HCT116 (cell line): ENCODE measurements around the gene CD22. TPM values are rescaled to one million over a fixed set of nuclear protein-coding genes. Genes with fewer than 3 reads are reported as not detected.

Source experiments
- ATAC-seq: fragments of 200-7000 bp; cut with Tn5 transposase; 2 replicates; pipeline ENCODE4 v1.9.1; 2020; ENCODE audit warnings: mild to moderate bottlenecking, moderate library complexity
- BruUV-seq: library from RNA; stranded (reverse); fragments of 400-500 nt; replicated peaks from 2 replicates; lab custom pipeline; 2021; lab: Mats Ljungman, UMichigan
- CTCF ChIA-PET: fragments of 300-600 bp; sonication (Branson Sonifier 250); formaldehyde crosslinking; loops from one replicate; lab custom pipeline; 2021; ENCODE audit warnings: antibody characterized with exemption; lab: Charles Lee
- POLR2A ChIA-PET: fragments of 300-600, 350-600 bp; sonication (Branson Sonifier 250); formaldehyde crosslinking; loops from one replicate; lab custom pipeline; 2021; ENCODE audit warnings: antibody characterized with exemption; lab: Charles Lee
- RAD21 ChIA-PET, 2 experiments: fragments of 300-600 bp; sonication (Branson Sonifier 250); formaldehyde crosslinking; loops; one replicate each; lab custom pipeline; 2023; ENCODE audit warnings: low total read pairs in 2 of 2; ENCODE audit not compliant: uncharacterized antibody in 2 of 2, unreplicated experiment in 2 of 2, low non-redundant PET in 1 of 2; lab: Charles Lee
- DNase-seq: peaks from one replicate; pipeline ENCODE4 v3.0.0-alpha.2; 2010; ENCODE audit warnings: low read depth, low spot score
- H2AFZ ChIP-seq: fragments of 200-600 bp; shearing (Covaris generic), sonication (generic); 2 replicates; pipeline ENCODE4 v1.6.1; 2017; ENCODE audit warnings: low read depth, mixed run types, mixed read lengths, antibody characterized with exemption, low read length; ENCODE audit not compliant: poor library complexity, severe bottlenecking
- H3K27ac ChIP-seq: 2 replicates; pipeline ENCODE4 v1.5.1; 2012; ENCODE audit warnings: low read depth, low read length
- H3K27me3 ChIP-seq: fragments of 200-600 bp; sonication (generic); 2 replicates; pipeline ENCODE4 v1.6.1; 2016; ENCODE audit warnings: mixed run types, low read length, mixed read lengths; ENCODE audit not compliant: insufficient read depth
- H3K36me3 ChIP-seq, 2 experiments: fragments of 200-500 bp in 1 of 2; fragments of 200-600 bp in 1 of 2; sonication (Bioruptor generic) in 1 of 2; sonication (generic) in 1 of 2; 2 replicates each; pipeline versions ENCODE4 v1.5.1 to v1.6.1; 2014 to 2016; ENCODE audit warnings: low read length in 2 of 2, inconsistent platforms in 1 of 2, mixed read lengths in 1 of 2, mixed run types in 1 of 2; ENCODE audit not compliant: insufficient read depth in 2 of 2, control insufficient read depth in 1 of 2
- H3K4me1 ChIP-seq, 2 experiments: fragments of 200-600 bp in 1 of 2; sonication (generic) in 1 of 2; 2 replicates each; pipeline versions ENCODE4 v1.5.1 to v1.6.1; 2012 to 2017; ENCODE audit warnings: low read length in 2 of 2, inconsistent platforms in 1 of 2, mild to moderate bottlenecking in 1 of 2, mixed read lengths in 1 of 2, mixed run types in 1 of 2, moderate library complexity in 1 of 2; ENCODE audit not compliant: insufficient read depth in 2 of 2, control insufficient read depth in 1 of 2
- H3K4me2 ChIP-seq: fragments of 200-600 bp; sonication (generic); 2 replicates; pipeline ENCODE4 v1.6.1; 2017; ENCODE audit warnings: mixed run types, low read length, mixed read lengths
- H3K4me3 ChIP-seq, 2 experiments: fragments of 200-600 bp in 1 of 2; sonication (generic) in 1 of 2; replicated peaks in 1 of 2; 2 replicates each; pipeline ENCODE4 v1.5.1; 2011 to 2016; ENCODE audit warnings: low read length in 2 of 2, control low read depth in 1 of 2, low read depth in 1 of 2, mild to moderate bottlenecking in 1 of 2, mixed read lengths in 1 of 2, mixed run types in 1 of 2
- H3K79me2 ChIP-seq: fragments of 200-600 bp; sonication (generic); 2 replicates; pipeline ENCODE4 v1.6.1; 2017; ENCODE audit warnings: mild to moderate bottlenecking, mixed run types, low read length, moderate library complexity, mixed read lengths; ENCODE audit not compliant: insufficient read depth
- H3K9ac ChIP-seq: fragments of 200-600 bp; sonication (generic); 2 replicates; pipeline ENCODE4 v1.6.1; 2016; ENCODE audit warnings: low read length, mixed read lengths
- H3K9me2 ChIP-seq: fragments of 200-600 bp; sonication (generic), shearing (Covaris generic); 2 replicates; pipeline ENCODE4 v1.6.1; 2017; ENCODE audit warnings: mixed run types, mild to moderate bottlenecking, moderate library complexity; ENCODE audit not compliant: insufficient read depth
- H3K9me3 ChIP-seq, 2 experiments: fragments of 200-500 bp in 1 of 2; fragments of 200-600 bp in 1 of 2; sonication (Bioruptor generic) in 1 of 2; sonication (generic) in 1 of 2; 2 replicates each; pipeline ENCODE4 v1.6.1; 2014 to 2017; ENCODE audit warnings: low read length in 2 of 2, mixed read lengths in 2 of 2, inconsistent platforms in 1 of 2, low read depth in 1 of 2, mild to moderate bottlenecking in 1 of 2, mixed run types in 1 of 2, moderate library complexity in 1 of 2; ENCODE audit not compliant: control insufficient read depth in 1 of 2, insufficient read depth in 1 of 2
- H4K20me1 ChIP-seq: fragments of 200-600 bp; sonication (generic), shearing (Covaris generic); 2 replicates; pipeline ENCODE4 v1.6.1; 2017; ENCODE audit warnings: mixed run types, mild to moderate bottlenecking, moderate library complexity; ENCODE audit not compliant: insufficient read depth
- ELF1 ChIP-seq: IDR thresholded peaks from 2 replicates; pipeline ENCODE4 v1.6.1; 2012; ENCODE audit warnings: low read depth, borderline replicate concordance
- EZH2phosphoT487 ChIP-seq: fragments of 200-600 bp; IDR thresholded peaks from 2 replicates; pipeline ENCODE4 v1.6.1; 2018; ENCODE audit warnings: antibody characterized with exemption, borderline replicate concordance
- FOSL1 ChIP-seq: IDR thresholded peaks from 2 replicates; pipeline ENCODE4 v1.6.1; 2012; ENCODE audit warnings: low read depth
- SP1 ChIP-seq: IDR thresholded peaks from 2 replicates; pipeline ENCODE4 v1.6.1; 2012; ENCODE audit warnings: low read depth
- YY1 ChIP-seq: IDR thresholded peaks from 2 replicates; pipeline ENCODE4 v1.6.1; 2011; ENCODE audit warnings: low read length, low read depth, moderate library complexity, mild to moderate bottlenecking; ENCODE audit not compliant: insufficient replicate concordance; ENCODE audit errors: extremely low read depth
- ZNF274 ChIP-seq: fragments of 200-500 bp; sonication (Bioruptor generic); IDR thresholded peaks from 2 replicates; pipeline ENCODE4 v1.6.1; 2014; ENCODE audit warnings: mild to moderate bottlenecking, low read depth, low read length, inconsistent platforms
- intact Hi-C: fragments of 100-400 bp; cut with micrococcal nuclease; formaldehyde crosslinking; loops from 2 replicates; pipeline ENCODE4 v1.10.0; 2022
- total RNA-seq: library from RNA; stranded (reverse); gene quantifications from one replicate; pipeline ENCODE4 v1.2.1, GENCODE V29; 2021; ENCODE audit not compliant: unreplicated experiment
- TF ChIP-seq, protein P1 (sequence below), 3 experiments: fragments of 200-600 bp in 1 of 3; sonication (generic) in 1 of 3; IDR thresholded peaks in 2 of 3; conservative IDR thresholded peaks in 1 of 3; 2 replicates each; pipeline ENCODE4 v1.5.1; 2012 to 2017; ENCODE audit warnings: low read depth in 2 of 3, low read length in 2 of 3, antibody characterized with exemption in 1 of 3, borderline replicate concordance in 1 of 3, control low read depth in 1 of 3, mild to moderate bottlenecking in 1 of 3, mixed read lengths in 1 of 3, mixed run types in 1 of 3, moderate library complexity in 1 of 3; ENCODE audit not compliant: insufficient read depth in 1 of 3
- TF ChIP-seq, protein P2 (sequence below): IDR thresholded peaks from 2 replicates; pipeline ENCODE4 v1.6.1; 2012

Gene CD22
- total RNA-seq, 1 experiment from 2014 or later, result 7.0 TPM

DNA sequence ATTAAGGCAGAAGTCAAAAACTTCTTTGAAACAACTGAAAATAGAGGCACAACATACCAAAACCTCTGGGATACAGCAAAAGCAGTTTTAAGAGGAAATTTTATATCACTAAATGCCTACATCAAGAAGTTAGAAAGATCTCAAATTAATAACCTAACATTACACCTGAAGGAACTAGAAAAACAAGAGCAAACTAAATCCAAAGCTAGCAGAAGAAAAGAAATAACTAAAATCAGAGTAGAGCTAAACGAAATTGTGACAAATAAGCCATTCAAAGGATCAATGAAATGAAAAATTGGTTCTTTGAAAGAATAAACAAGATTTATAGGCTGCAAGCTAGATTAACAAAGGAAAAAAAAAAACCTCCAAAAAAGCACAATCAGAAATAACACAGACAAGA lies 39.4 kb downstream of the CD22 start:
- H3K27ac ChIP-seq, result no peak overlapping the region
- ATAC-seq (no peak), DNase-seq (no peak)
- intact Hi-C loops, result no loop called here
- no peak overlapping the region for H2AFZ ChIP-seq
- no peaks in the 10 kb centered on the region for H3K79me2 ChIP-seq
- RAD21 ChIA-PET, result no interaction called here
- H4K20me1 ChIP-seq, result no peaks in the 10 kb centered on the region
- POLR2A ChIA-PET, result no interaction called here
- TF ChIP-seq SP1, result no peak
- no peak for TF ChIP-seq YY1
- TF ChIP-seq, protein P1, sequence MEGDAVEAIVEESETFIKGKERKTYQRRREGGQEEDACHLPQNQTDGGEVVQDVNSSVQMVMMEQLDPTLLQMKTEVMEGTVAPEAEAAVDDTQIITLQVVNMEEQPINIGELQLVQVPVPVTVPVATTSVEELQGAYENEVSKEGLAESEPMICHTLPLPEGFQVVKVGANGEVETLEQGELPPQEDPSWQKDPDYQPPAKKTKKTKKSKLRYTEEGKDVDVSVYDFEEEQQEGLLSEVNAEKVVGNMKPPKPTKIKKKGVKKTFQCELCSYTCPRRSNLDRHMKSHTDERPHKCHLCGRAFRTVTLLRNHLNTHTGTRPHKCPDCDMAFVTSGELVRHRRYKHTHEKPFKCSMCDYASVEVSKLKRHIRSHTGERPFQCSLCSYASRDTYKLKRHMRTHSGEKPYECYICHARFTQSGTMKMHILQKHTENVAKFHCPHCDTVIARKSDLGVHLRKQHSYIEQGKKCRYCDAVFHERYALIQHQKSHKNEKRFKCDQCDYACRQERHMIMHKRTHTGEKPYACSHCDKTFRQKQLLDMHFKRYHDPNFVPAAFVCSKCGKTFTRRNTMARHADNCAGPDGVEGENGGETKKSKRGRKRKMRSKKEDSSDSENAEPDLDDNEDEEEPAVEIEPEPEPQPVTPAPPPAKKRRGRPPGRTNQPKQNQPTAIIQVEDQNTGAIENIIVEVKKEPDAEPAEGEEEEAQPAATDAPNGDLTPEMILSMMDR (IDR thresholded peaks at IDR 0.05 in 2 of 3, conservative IDR thresholded peaks at IDR 0.05 in 1 of 3; ENCODE audit: borderline replicate concordance in 1 of 3, insufficient read depth in 1 of 3, low read depth in 2 of 3, low read length in 2 of 3), result no peak
- H3K4me2 ChIP-seq, result no peak overlapping the region
- CTCF ChIA-PET, result no interaction called here
- H3K27me3 ChIP-seq, result peaks cover 5% of the 10 kb centered on the region
- no peak overlapping the region for H3K9ac ChIP-seq
- no peaks in the 10 kb centered on the region for H3K9me2 ChIP-seq
- no TSS peak for BruUV-seq
- no peaks in the 10 kb centered on the region for H3K36me3 ChIP-seq
- H3K4me1 ChIP-seq, result no peaks in the 10 kb centered on the region
- no peaks in the 10 kb centered on the region for H3K9me3 ChIP-seq
- H3K4me3 ChIP-seq, result no peak overlapping the region

DNA sequence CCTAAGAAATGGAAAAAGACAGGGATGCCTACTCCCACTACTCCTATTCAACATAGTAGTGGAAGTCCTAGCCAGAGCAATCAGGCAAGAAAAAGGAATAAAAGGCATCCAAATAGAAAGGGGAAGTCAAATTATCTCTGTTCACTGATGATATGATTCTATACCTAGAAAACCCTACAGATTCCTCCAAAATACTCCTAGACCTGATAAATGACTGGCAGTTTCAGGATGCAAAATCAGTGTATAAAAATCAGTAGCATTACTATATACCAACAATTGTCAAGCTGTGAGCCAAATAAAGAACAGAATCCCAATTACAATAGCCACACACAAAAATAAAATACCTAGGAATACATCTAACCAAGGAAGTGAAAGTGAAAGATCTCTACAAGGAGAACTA lies 40.5 kb downstream of the CD22 start:
- Histone ChIP-seq H3K36me3 (no peaks in the 10 kb centered on the region), H3K27ac (no peak overlapping the region), H3K79me2 (no peaks in the 10 kb centered on the region), H4K20me1 (no peaks in the 10 kb centered on the region), H3K9me2 (no peaks in the 10 kb centered on the region)
- DNase-seq, result no peak
- intact Hi-C loops, result no loop called here
- CTCF ChIA-PET, result no interaction called here
- TF ChIP-seq FOSL1, result no peak
- TF ChIP-seq ZNF274, result no peak
- TF ChIP-seq EZH2phosphoT487, result no peak
- no peak for TF ChIP-seq SP1
- TF ChIP-seq ELF1, result no peak
- TF ChIP-seq, protein P1 (IDR thresholded peaks at IDR 0.05 in 2 of 3, conservative IDR thresholded peaks at IDR 0.05 in 1 of 3; ENCODE audit: borderline replicate concordance in 1 of 3, insufficient read depth in 1 of 3, low read depth in 2 of 3, low read length in 2 of 3), result no peak
- TF ChIP-seq, protein P2, sequence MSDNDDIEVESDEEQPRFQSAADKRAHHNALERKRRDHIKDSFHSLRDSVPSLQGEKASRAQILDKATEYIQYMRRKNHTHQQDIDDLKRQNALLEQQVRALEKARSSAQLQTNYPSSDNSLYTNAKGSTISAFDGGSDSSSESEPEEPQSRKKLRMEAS, result no peak
- TF ChIP-seq, all 23 proteins: peak for 0
- Histone ChIP-seq H3K9ac (no peak overlapping the region), H3K4me1 (peaks cover 0 to under 1% of the 10 kb centered on the region in 2 experiments; a peak in 1 of 4 replicates), H3K4me3 (no peak overlapping the region), H3K4me2 (no peak overlapping the region), H2AFZ (no peak overlapping the region), H3K9me3 (no peaks in the 10 kb centered on the region), H3K27me3 (peaks cover 8% of the 10 kb centered on the region)
- ATAC-seq, result no peak
- POLR2A ChIA-PET, result no interaction called here
- no TSS peak for BruUV-seq
- RAD21 ChIA-PET, result no interaction called here
